Smooth muscle cell of the umbilical artery (primary cell): ENCODE measurements around the gene NR2C2AP. TPM values are rescaled to one million over a fixed set of nuclear protein-coding genes. Genes with fewer than 3 reads are reported as not detected.

ENCODE experiments used
- total RNA-seq: library from RNA; depleted of rRNA; stranded (reverse); fragments of >200 nt; gene quantifications from 2 replicates; pipeline ENCODE4 v1.2.3, GENCODE V29; 2014

The NR2C2AP gene, protein sequence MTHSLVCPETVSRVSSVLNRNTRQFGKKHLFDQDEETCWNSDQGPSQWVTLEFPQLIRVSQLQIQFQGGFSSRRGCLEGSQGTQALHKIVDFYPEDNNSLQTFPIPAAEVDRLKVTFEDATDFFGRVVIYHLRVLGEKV
- total RNA-seq: 4.5 and 7.8 TPM in 2 replicates

DNA sequence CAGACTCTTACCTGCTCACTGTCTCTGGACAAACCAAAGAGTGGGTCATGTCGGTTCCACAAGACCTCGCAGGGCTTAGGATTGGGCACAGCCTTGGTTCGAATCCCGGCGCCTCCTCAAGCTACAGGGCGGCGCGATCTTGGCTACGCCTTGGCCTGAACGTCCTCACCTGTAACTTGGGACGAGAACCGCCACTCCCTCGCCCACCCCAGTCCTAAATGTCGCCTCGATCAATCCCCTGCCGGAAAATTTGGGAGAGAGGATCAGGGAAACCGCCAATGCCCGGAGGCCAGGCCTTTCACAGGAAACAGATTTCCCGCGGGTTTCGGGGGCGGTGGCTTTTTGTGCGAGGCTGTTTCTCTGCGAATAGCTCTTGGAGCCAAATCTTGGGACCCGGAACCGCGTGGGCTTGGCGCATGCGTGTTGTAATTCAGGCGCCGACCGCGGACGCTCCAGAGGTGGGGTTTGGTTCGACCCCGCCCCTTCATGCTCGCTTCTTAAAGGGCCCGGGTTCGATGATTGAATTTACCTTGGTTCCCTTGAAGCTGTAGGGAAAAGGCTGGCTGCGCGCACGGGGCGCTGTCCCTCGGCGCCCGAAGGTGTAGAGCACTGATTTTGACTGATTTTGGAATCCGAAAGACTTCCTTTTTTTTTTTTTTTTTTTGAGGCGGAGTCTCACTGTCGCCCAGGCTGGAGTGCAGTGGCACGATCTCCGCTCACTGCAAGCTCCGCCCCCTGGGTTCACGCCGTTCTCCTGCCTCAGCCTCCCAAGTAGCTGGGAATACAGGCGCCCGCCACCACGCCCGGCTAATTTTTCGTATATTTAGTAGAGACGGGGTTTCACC, at the start of gene NR2C2AP:
TSS of gene NR2C2AP (minus strand) at position 403 of the 845 bp plus-strand sequence. CDS start at position 49, 354 bp downstream.

DNA sequence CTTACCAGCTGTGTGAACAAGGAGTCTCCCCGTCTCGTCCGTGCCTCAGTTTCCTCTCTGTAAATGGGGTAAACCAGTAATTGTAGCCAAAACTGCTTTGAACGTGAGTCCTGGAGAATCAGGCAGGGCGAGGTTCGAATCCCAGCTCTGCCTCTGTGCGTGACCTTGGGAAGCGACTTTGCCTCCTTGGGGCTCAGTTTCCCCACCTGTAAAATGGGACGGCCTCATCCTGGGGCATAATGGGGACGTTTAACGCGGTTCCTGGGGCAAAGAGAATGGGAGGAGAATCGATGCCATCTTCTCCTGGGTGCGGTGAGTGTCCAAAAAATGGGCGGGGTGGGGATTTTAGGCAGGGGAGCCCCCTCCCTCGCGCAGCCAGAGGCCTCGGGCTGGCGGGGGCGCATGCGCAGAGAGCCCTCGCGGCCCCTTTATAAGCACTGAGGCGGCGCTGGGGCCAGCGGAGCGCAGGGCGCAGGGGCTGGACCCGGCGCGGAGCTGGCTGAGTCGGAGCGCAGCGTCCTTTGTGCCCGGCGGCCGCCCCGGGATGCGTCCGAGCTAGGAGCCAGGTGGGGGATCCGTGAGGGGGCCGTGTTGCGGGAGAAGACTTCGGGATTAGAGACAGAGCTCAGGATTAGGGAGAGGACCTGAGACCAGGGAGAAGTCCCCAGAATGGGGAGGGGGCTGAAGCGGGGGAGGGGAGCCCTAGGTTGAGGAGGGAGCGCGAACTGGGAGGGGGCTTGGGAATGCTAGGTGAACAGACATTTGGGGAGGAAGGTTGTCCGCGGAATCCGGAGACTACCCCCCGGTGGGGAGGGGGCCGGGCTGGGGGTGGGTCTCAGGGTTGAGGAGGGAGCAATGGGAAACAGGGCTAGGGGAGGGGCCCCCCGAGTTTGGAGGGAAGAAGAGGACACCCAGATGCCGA, 8.5 kb upstream of the NR2C2AP start, which contains the start of gene NCAN:
TSS of gene NCAN (plus strand) at position 460 of the 922 bp plus-strand sequence. CDS start 4,996 bp downstream, outside the sequence.

DNA sequence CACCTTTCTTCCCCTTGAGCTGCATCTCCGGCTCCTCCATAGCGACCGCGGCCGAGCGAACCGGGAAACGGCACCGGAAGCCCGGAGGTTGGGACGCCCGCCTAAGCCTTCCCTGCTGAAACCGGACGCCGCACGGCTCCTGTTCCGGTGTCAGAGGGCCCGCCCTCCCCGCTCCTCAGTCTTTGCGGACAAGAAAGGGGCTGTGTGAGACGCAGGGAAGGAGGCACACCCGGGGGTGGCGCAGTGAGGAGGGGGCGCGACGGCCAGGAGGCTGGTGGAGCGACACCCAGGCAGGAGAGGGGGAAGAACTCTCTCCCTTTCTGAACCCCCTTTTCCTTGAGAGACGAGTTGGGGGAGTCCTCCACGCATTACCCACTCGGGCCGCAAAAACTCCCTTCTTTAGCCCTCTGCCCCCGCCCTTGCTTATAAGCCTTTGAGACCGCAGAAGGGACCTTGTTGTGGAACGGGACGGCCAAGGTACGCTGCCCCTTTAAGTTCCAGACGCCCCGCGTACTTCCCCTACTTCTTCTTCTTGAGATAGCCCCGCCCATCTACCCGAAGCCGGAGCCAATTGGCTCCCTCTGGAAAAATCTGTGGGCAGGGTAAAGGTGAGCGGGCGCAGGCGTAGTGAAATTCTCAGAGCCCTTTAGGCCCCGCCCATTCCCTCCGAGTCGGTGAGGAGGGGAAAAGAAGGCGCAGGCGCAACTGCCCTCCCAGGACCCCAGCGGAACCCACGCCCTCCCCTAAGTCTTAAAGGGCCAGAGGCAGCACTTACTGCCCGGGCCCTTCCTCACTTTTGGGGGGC, 10.9 kb downstream of the NR2C2AP start, which contains the start of the genes BORCS8 and RFXANK:
TSS of gene BORCS8 (minus strand) at position 75 of the 805 bp plus-strand sequence. CDS start at position 40, 35 bp downstream.
TSS of gene RFXANK (plus strand) at position 181 of the 805 bp plus-strand sequence. CDS start 1,689 bp downstream, outside the sequence.

GRCh38 chr19:19170053-19170872, 33.0 kb downstream of the NR2C2AP start, which contains the start of gene MEF2B:
MEF2B (minus strand) TSS chr19:19170263; CDS start chr19:19150735, 19,528 bp downstream.

Other genes starting within 250 kb of the NR2C2AP start
- 52.9 and 63.7 TPM in 2 replicates for gene SUGP2, start 169.9 kb downstream of the NR2C2AP start, total RNA-seq
- 36.2 and 54.6 TPM in 2 replicates for gene ARMC6, start 169.8 kb downstream of the NR2C2AP start, total RNA-seq
- 6.3 and 8.6 TPM in 2 replicates for gene SLC25A42, start 139.4 kb downstream of the NR2C2AP start, total RNA-seq
- gene TMEM161A, start 64.9 kb downstream of the NR2C2AP start, total RNA-seq: 29.1 and 29.8 TPM in 2 replicates
- not detected in 2 replicates for gene MEF2B, start 33.2 kb downstream of the NR2C2AP start, total RNA-seq
- gene BORCS8, start 11.3 kb downstream of the NR2C2AP start, total RNA-seq: 13.1 and 16.9 TPM in 2 replicates
- gene RFXANK, start 11.2 kb downstream of the NR2C2AP start, total RNA-seq: 40.3 and 51.1 TPM in 2 replicates
- not detected in 2 replicates for gene NCAN, start 8.5 kb upstream of the NR2C2AP start, total RNA-seq
- 1.9 and 3.3 TPM in 2 replicates for gene TM6SF2, start 69.9 kb upstream of the NR2C2AP start, total RNA-seq
- 15.4 and 18.6 TPM in 2 replicates for gene SUGP1, start 117.1 kb upstream of the NR2C2AP start, total RNA-seq
- gene MAU2, start 117.4 kb upstream of the NR2C2AP start, total RNA-seq: 28.8 and 38.9 TPM in 2 replicates
- 33.3 and 102 TPM in 2 replicates for gene GATAD2A, start 202.3 kb upstream of the NR2C2AP start, total RNA-seq